SK-N-SH (cell line): ENCODE measurements around the gene PBX1. TPM values are rescaled to one million over a fixed set of nuclear protein-coding genes. Genes with fewer than 3 reads are reported as not detected.

Experiments used
- CTCF ChIA-PET: fragments of 300-600, 350-600 bp; formaldehyde crosslinking; extraction: SDS; loops from one replicate; lab custom pipeline; 2021; lab: Yijun Ruan, JAX
- POLR2A ChIA-PET: fragments of 350-600 bp; sonication (Branson Sonifier 250); formaldehyde crosslinking; extraction: SDS; loops from one replicate; lab custom pipeline; 2020; ENCODE audit warnings: antibody characterized with exemption, inconsistent platforms; lab: Yijun Ruan, JAX
- DNase-seq: peaks from one replicate; pipeline ENCODE4 v3.0.0; 2012
- H2AFZ ChIP-seq: fragments of 200-600 bp; sonication (generic); 2 replicates; pipeline ENCODE4 v1.8.1; 2016; ENCODE audit warnings: antibody characterized with exemption, mild to moderate bottlenecking, low read depth
- H3F3A ChIP-seq: fragments of 200-600 bp; sonication (generic); replicated peaks from 2 replicates; pipeline ENCODE3; 2016; ENCODE audit warnings: antibody characterized with exemption, mild to moderate bottlenecking; ENCODE audit not compliant: insufficient read depth
- H3K27ac ChIP-seq, 2 experiments: fragments of 200-500 bp in 1 of 2; fragments of 200-600 bp in 1 of 2; sonication (Bioruptor generic) in 1 of 2; sonication (generic), shearing (Covaris generic) in 1 of 2; 2 replicates each; pipeline versions ENCODE4 v1.5.1 to v1.6.1; 2014 to 2016; ENCODE audit warnings: low read depth in 2 of 2, inconsistent platforms in 1 of 2, low read length in 1 of 2, mild to moderate bottlenecking in 1 of 2, mixed read lengths in 1 of 2
- H3K27me3 ChIP-seq: fragments of 200-600 bp; sonication (generic), shearing (Covaris generic); 2 replicates; pipeline ENCODE4 v1.6.1; 2016; ENCODE audit warnings: mixed run types; ENCODE audit not compliant: insufficient read depth
- H3K36me3 ChIP-seq, 2 experiments: fragments of 200-500 bp in 1 of 2; fragments of 200-600 bp in 1 of 2; sonication (Bioruptor generic) in 1 of 2; sonication (generic) in 1 of 2; replicated peaks in 1 of 2; 2 replicates each; pipeline versions ENCODE3 to v1.5.1; 2014 to 2016; ENCODE audit warnings: low read length in 1 of 2, mild to moderate bottlenecking in 1 of 2; ENCODE audit not compliant: insufficient read depth in 2 of 2, control insufficient read depth in 1 of 2
- H3K4me1 ChIP-seq, 2 experiments: fragments of 200-500 bp in 1 of 2; fragments of 200-600 bp in 1 of 2; sonication (Bioruptor generic) in 1 of 2; sonication (generic), shearing (Covaris generic) in 1 of 2; 2 replicates each; pipeline versions ENCODE4 v1.5.1 to v1.6.1; 2014 to 2016; ENCODE audit warnings: low read depth in 1 of 2, low read length in 1 of 2, mixed run types in 1 of 2; ENCODE audit not compliant: insufficient read depth in 2 of 2, control insufficient read depth in 1 of 2
- H3K4me2 ChIP-seq: fragments of 200-600 bp; sonication (generic), shearing (Covaris generic); 2 replicates; pipeline ENCODE4 v1.6.1; 2017; ENCODE audit warnings: mixed run types
- H3K4me3 ChIP-seq, 2 experiments: fragments of 200-500 bp in 1 of 2; fragments of 200-600 bp in 1 of 2; sonication (Bioruptor generic) in 1 of 2; sonication (generic), shearing (Covaris generic) in 1 of 2; 2 replicates each; pipeline versions ENCODE4 v1.5.1 to v1.8.1; 2014 to 2016; ENCODE audit warnings: low read depth in 2 of 2, inconsistent platforms in 1 of 2, low read length in 1 of 2, mild to moderate bottlenecking in 1 of 2, mixed read lengths in 1 of 2, moderate library complexity in 1 of 2
- H3K79me2 ChIP-seq: fragments of 200-600 bp; sonication (generic); 2 replicates; pipeline ENCODE4 v1.8.1; 2017; ENCODE audit warnings: mild to moderate bottlenecking; ENCODE audit not compliant: insufficient read depth
- H3K9ac ChIP-seq: fragments of 200-600 bp; sonication (generic); 2 replicates; pipeline ENCODE4 v1.6.1; 2017; ENCODE audit warnings: mixed run types
- H3K9me2 ChIP-seq: fragments of 200-600 bp; sonication (generic); 2 replicates; pipeline ENCODE4 v1.6.1; 2017; ENCODE audit warnings: mixed run types
- H3K9me3 ChIP-seq: fragments of 200-600 bp; sonication (generic); 2 replicates; pipeline ENCODE4 v1.6.1; 2017; ENCODE audit warnings: mixed run types, mild to moderate bottlenecking, moderate library complexity
- H4K20me1 ChIP-seq: fragments of 200-600 bp; sonication (generic); 2 replicates; pipeline ENCODE4 v1.6.1; 2017; ENCODE audit warnings: mild to moderate bottlenecking, mixed run types; ENCODE audit not compliant: insufficient read depth
- CHD2 ChIP-seq: fragments of 150-350 bp; IDR thresholded peaks from 2 replicates; pipeline ENCODE4 v1.6.1; 2018; ENCODE audit warnings: low read length; ENCODE audit not compliant: partially characterized antibody
- ELF1 ChIP-seq: IDR thresholded peaks from 2 replicates; pipeline ENCODE4 v1.4.0; 2012
- EZH2phosphoT487 ChIP-seq: fragments of 200-600 bp; sonication (generic); IDR thresholded peaks from 2 replicates; pipeline ENCODE4 v1.6.1; 2017; ENCODE audit warnings: low read depth, mixed run types, mild to moderate bottlenecking, antibody characterized with exemption, moderate library complexity, borderline replicate concordance
- FOSL2 ChIP-seq: IDR thresholded peaks from 2 replicates; pipeline ENCODE4 v1.4.0; 2012; ENCODE audit warnings: low read depth, mild to moderate bottlenecking, moderate library complexity, borderline replicate concordance
- FOXM1 ChIP-seq: IDR thresholded peaks from 2 replicates; pipeline ENCODE4 v1.4.0; 2012; ENCODE audit warnings: low read depth, mild to moderate bottlenecking
- GABPA ChIP-seq: IDR thresholded peaks from 2 replicates; pipeline ENCODE4 v1.4.0; 2012; ENCODE audit warnings: low read depth, mild to moderate bottlenecking
- GATA2 ChIP-seq: sonication (generic); formaldehyde crosslinking; IDR thresholded peaks from 2 replicates; pipeline ENCODE4 v1.5.0; 2020; ENCODE audit warnings: mild to moderate bottlenecking, missing genetic modification reagents
- JUND ChIP-seq: IDR thresholded peaks from 2 replicates; pipeline ENCODE4 v1.4.0; 2012
- MEF2A ChIP-seq: IDR thresholded peaks from 2 replicates; pipeline ENCODE4 v1.4.0; 2012; ENCODE audit warnings: low read depth, borderline replicate concordance
- MXI1 ChIP-seq: IDR thresholded peaks from 2 replicates; pipeline ENCODE4 v1.6.1; 2012; ENCODE audit warnings: mild to moderate bottlenecking, low read depth, low read length, improper control_type of control experiment
- NFIC ChIP-seq: IDR thresholded peaks from 2 replicates; pipeline ENCODE4 v1.4.0; 2012; ENCODE audit warnings: borderline replicate concordance
- NRF1 ChIP-seq: IDR thresholded peaks from 2 replicates; pipeline ENCODE4 v1.6.1; 2012; ENCODE audit warnings: low read depth, mild to moderate bottlenecking, low read length
- POLR2AphosphoS5 ChIP-seq: IDR thresholded peaks from 2 replicates; pipeline ENCODE4 v1.6.1; 2012; ENCODE audit warnings: low read depth, low read length
- RAD21 ChIP-seq: IDR thresholded peaks from 2 replicates; pipeline ENCODE4 v1.6.1; 2012; ENCODE audit warnings: mild to moderate bottlenecking, low read length
- RCOR1 ChIP-seq: fragments of 150-350 bp; IDR thresholded peaks from 2 replicates; pipeline ENCODE4 v1.6.1; 2017; ENCODE audit warnings: antibody characterized with exemption, low read length
- RXRA ChIP-seq: IDR thresholded peaks from 2 replicates; pipeline ENCODE4 v1.4.0; 2012; ENCODE audit warnings: low read depth, mild to moderate bottlenecking, borderline replicate concordance
- SMC3 ChIP-seq: IDR thresholded peaks from 2 replicates; pipeline ENCODE4 v1.6.1; 2012; ENCODE audit warnings: low read depth, low read length, improper control_type of control experiment
- TAF1 ChIP-seq: IDR thresholded peaks from 2 replicates; pipeline ENCODE4 v1.6.1; 2012; ENCODE audit warnings: low read depth, mild to moderate bottlenecking, low read length, moderate library complexity, borderline replicate concordance
- TCF12 ChIP-seq: IDR thresholded peaks from 2 replicates; pipeline ENCODE4 v1.4.0; 2012
- YY1 ChIP-seq: IDR thresholded peaks from 2 replicates; pipeline ENCODE4 v1.4.0; 2012; ENCODE audit warnings: low read depth, mild to moderate bottlenecking
- WGBS: methylation state at CpG from one replicate; pipeline ENCODE4 v1.1.6; 2017; ENCODE audit warnings: low lambda C conversion rate; 5-methylcytosine and 5-hydroxymethylcytosine counted together
- polyA plus RNA-seq, 3 experiments: library from polyadenylated mRNA; depleted of rRNA; stranded (reverse); fragments of >200 nt; gene quantifications; 2 replicates each; pipeline ENCODE4 v1.2.3, GENCODE V29; 2012
- TF ChIP-seq, protein P1 (sequence below): IDR thresholded peaks from 2 replicates; pipeline ENCODE4; 2012
- TF ChIP-seq, protein P2 (sequence below): IDR thresholded peaks from 2 replicates; pipeline ENCODE4 v1.4.0; 2012; ENCODE audit warnings: low read depth, borderline replicate concordance
- TF ChIP-seq, protein P3 (sequence below): fragments of 150-350 bp; IDR thresholded peaks from 2 replicates; pipeline ENCODE4 v1.6.1; 2016; ENCODE audit warnings: mild to moderate bottlenecking, low read depth, low read length
- TF ChIP-seq, protein P4 (sequence below): IDR thresholded peaks from 2 replicates; pipeline ENCODE4 v1.4.0; 2012; ENCODE audit warnings: low read depth

The PBX1 gene
- polyA plus RNA-seq, 1 of the 3 experiments (the other 2 are of a cell fraction) = 27.0 TPM

DNA sequence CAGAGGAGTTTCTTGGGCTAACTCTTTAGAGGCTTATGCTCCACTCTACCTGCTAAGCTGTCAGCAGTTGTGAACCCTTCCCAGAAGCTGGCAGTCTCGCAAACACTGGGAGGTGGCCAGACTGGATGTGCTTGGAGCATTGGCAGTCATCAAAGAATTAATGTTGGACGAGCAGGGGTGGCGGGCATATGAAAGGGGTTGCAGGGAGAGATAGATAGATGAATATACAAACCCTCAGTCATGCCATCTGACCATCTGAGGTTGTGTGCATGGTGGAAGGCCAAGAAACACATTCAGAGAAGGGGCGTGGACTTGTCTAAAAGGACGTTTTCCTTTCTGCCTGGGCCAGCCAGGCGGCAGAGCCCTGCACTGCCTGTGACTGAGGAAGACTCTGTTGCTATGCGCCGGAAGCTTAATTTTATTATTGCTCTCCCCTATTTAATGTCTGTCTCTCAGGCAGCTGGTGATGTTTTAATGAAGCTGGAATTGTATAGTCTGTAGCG, 164.4 kb downstream of the PBX1 start:
- H3K9ac ChIP-seq = no peak overlapping the region
- no peaks in the 10 kb centered on the region for H3K79me2 ChIP-seq
- no peaks in the 10 kb centered on the region for H3K27me3 ChIP-seq
- no peaks in the 10 kb centered on the region for H3K9me2 ChIP-seq
- no peaks in the 10 kb centered on the region for H3K36me3 ChIP-seq
- H4K20me1 ChIP-seq = no peaks in the 10 kb centered on the region
- no peak for DNase-seq
- H3K4me2 ChIP-seq = no peak overlapping the region
- no peak overlapping the region; a peak in 1 of 4 replicates for H3K27ac ChIP-seq
- ChIA-PET POLR2A (no interaction called here), CTCF (no interaction called here)
- no peak for TF ChIP-seq SMC3
- no peak for TF ChIP-seq NFIC
- TF ChIP-seq GATA2 (CRISPR knock-in tag) = no peak
- TF ChIP-seq FOSL2 = no peak
- no peak for TF ChIP-seq RAD21
- no peak for TF ChIP-seq RCOR1
- TF ChIP-seq JUND = no peak
- H2AFZ ChIP-seq = no peak overlapping the region
- H3K9me3 ChIP-seq = no peaks in the 10 kb centered on the region
- H3K4me3 ChIP-seq = no peak overlapping the region
- no peaks in the 10 kb centered on the region for H3F3A ChIP-seq
- H3K4me1 ChIP-seq = peaks cover 19 to 35% of the 10 kb centered on the region in 2 experiments
- WGBS = 88% methylated on average over 9 of the region's 9 CpGs

DNA sequence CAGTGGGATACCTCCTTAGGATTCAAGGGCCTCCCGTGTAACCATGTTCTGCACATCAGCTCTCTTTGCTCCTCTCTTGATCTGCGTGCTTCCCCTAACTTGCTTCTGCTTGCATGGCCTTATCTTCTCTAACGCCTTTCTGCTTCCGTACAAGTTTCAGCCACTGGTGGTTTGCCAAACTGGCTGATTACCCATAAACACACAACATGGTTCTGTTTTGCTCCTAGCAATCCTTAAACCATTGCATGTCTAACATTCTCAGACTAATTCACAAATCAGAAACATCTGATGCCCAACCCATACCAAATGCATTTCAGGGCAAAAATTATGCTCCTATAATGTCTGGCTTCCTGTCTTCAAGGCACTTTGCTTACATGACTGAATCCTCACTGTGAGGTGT, 166.4 kb downstream of the PBX1 start:
- 71% methylated on average over 4 of the region's 4 CpGs for WGBS
- Histone ChIP-seq H3K27ac (peak overlapping the region; percentile 32 to 87; a peak in 3 of 4 replicates), H3K27me3 (no peaks in the 10 kb centered on the region), H3K4me2 (no peak overlapping the region), H3K9me2 (no peaks in the 10 kb centered on the region), H3F3A (no peaks in the 10 kb centered on the region), H3K36me3 (no peaks in the 10 kb centered on the region), H3K9ac (no peak overlapping the region), H3K9me3 (no peaks in the 10 kb centered on the region), H2AFZ (no peak overlapping the region), H4K20me1 (no peaks in the 10 kb centered on the region), H3K4me1 (peaks cover 12 to 27% of the 10 kb centered on the region in 2 experiments), H3K79me2 (no peaks in the 10 kb centered on the region), H3K4me3 (no peak overlapping the region)
- ChIA-PET POLR2A (no interaction called here), CTCF (interaction anchor here (0.9 to 1.6 kb wide), 2 partner anchors 10 to 11 kb away, joined by 3 to 4 read pairs; no protein-coding TSS in a partner anchor)
- DNase-seq = peak; percentile 20
- TF ChIP-seq SMC3 = no peak
- TF ChIP-seq, protein P1, sequence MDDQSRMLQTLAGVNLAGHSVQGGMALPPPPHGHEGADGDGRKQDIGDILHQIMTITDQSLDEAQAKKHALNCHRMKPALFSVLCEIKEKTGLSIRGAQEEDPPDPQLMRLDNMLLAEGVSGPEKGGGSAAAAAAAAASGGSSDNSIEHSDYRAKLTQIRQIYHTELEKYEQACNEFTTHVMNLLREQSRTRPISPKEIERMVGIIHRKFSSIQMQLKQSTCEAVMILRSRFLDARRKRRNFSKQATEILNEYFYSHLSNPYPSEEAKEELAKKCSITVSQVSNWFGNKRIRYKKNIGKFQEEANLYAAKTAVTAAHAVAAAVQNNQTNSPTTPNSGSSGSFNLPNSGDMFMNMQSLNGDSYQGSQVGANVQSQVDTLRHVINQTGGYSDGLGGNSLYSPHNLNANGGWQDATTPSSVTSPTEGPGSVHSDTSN = no peak
- TF ChIP-seq YY1 = no peak
- no peak for TF ChIP-seq EZH2phosphoT487
- no peak for TF ChIP-seq FOSL2
- no peak for TF ChIP-seq JUND
- TF ChIP-seq TCF12 = peak; percentile 46; the same call in 1 of the 2 replicates
- peak; percentile 58 for TF ChIP-seq GATA2 (CRISPR knock-in tag)
- TF ChIP-seq, protein P2, sequence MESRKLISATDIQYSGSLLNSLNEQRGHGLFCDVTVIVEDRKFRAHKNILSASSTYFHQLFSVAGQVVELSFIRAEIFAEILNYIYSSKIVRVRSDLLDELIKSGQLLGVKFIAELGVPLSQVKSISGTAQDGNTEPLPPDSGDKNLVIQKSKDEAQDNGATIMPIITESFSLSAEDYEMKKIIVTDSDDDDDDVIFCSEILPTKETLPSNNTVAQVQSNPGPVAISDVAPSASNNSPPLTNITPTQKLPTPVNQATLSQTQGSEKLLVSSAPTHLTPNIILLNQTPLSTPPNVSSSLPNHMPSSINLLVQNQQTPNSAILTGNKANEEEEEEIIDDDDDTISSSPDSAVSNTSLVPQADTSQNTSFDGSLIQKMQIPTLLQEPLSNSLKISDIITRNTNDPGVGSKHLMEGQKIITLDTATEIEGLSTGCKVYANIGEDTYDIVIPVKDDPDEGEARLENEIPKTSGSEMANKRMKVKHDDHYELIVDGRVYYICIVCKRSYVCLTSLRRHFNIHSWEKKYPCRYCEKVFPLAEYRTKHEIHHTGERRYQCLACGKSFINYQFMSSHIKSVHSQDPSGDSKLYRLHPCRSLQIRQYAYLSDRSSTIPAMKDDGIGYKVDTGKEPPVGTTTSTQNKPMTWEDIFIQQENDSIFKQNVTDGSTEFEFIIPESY = no peak
- TF ChIP-seq ELF1 = no peak
- no peak for TF ChIP-seq GABPA
- no peak for TF ChIP-seq MEF2A
- no peak for TF ChIP-seq TAF1
- TF ChIP-seq, protein P3, sequence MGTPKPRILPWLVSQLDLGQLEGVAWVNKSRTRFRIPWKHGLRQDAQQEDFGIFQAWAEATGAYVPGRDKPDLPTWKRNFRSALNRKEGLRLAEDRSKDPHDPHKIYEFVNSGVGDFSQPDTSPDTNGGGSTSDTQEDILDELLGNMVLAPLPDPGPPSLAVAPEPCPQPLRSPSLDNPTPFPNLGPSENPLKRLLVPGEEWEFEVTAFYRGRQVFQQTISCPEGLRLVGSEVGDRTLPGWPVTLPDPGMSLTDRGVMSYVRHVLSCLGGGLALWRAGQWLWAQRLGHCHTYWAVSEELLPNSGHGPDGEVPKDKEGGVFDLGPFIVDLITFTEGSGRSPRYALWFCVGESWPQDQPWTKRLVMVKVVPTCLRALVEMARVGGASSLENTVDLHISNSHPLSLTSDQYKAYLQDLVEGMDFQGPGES = no peak
- TF ChIP-seq, protein P4, sequence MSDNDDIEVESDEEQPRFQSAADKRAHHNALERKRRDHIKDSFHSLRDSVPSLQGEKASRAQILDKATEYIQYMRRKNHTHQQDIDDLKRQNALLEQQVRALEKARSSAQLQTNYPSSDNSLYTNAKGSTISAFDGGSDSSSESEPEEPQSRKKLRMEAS = no peak
- TF ChIP-seq RCOR1 = peak; percentile 89
- no peak for TF ChIP-seq RAD21
- TF ChIP-seq FOXM1 = no peak
- TF ChIP-seq POLR2AphosphoS5 = no peak
- no peak; the same call in 1 of the 2 replicates for TF ChIP-seq MXI1
- TF ChIP-seq RXRA = no peak
- TF ChIP-seq NRF1 = no peak
- peak; percentile 61 for TF ChIP-seq CHD2
